K562 (cell line): Measurements from ENCODE around the gene HSPA6. TPM values are rescaled to one million over a fixed set of nuclear protein-coding genes. Genes with fewer than 3 reads are reported as not detected.
"Not testable (repeated sequence)": the region's sequence is repeated elsewhere in the genome, so short reads cannot be mapped to it uniquely, and the experiment has no call there.

Experiments used
- ATAC-seq: fragments of 200-7000 bp; cut with Tn5 transposase; 3 replicates; pipeline ENCODE4 v1.9.1; 2020; ENCODE audit warnings: moderate library complexity
- BruUV-seq: library from RNA; stranded (reverse); fragments of 400-500 nt; replicated peaks from 2 replicates; lab custom pipeline; 2021; lab: Mats Ljungman, UMichigan
- CTCF ChIA-PET: fragments of 300-600 bp; formaldehyde crosslinking; extraction: SDS; loops from one replicate; lab custom pipeline; 2021; ENCODE audit warnings: low intra/inter-chr PET ratio; lab: Yijun Ruan, JAX
- POLR2A ChIA-PET: fragments of 300-600, 350-650 bp; sonication (Branson Sonifier 250); formaldehyde crosslinking; extraction: SDS; loops from one replicate; lab custom pipeline; 2021; ENCODE audit warnings: antibody characterized with exemption, inconsistent platforms; lab: Yijun Ruan, JAX
- DNase-seq, 4 experiments: peaks; one replicate each; pipeline versions ENCODE4 v3.0.0 to v3.0.0-alpha.2; 2011 to 2018; ENCODE audit warnings: low spot score in 3 of 4, mixed read lengths in 3 of 4; ENCODE audit errors: extremely low read depth in 1 of 4
- FAIRE-seq: peaks from 2 replicates; lab custom pipeline; 2011; peaks lifted over from hg19 to GRCh38; lab: Jason Lieb, UNC
- H2AFZ ChIP-seq: 2 replicates; pipeline ENCODE4 v1.6.0; 2011; ENCODE audit warnings: low read depth, low read length, control low read depth, inconsistent platforms
- H3K27ac ChIP-seq: fragments of 200-600 bp; 3 replicates; pipeline ENCODE4 v1.8.0; 2011; ENCODE audit warnings: low read depth, mild to moderate bottlenecking, control low read depth, inconsistent platforms, low read length, moderate library complexity, mixed read lengths; ENCODE audit errors: extremely low read depth
- H3K27me3 ChIP-seq, 2 experiments: fragments of 300-600 bp in 1 of 2; 2 replicates in 1 of 2; 3 replicates in 1 of 2; pipeline versions ENCODE4 v1.6.0 to v1.8.0; 2011; ENCODE audit warnings: inconsistent platforms in 2 of 2, low read length in 2 of 2, mild to moderate bottlenecking in 1 of 2, mixed read lengths in 1 of 2, moderate library complexity in 1 of 2; ENCODE audit not compliant: control insufficient read depth in 2 of 2, insufficient read depth in 2 of 2
- H3K36me3 ChIP-seq: fragments of 300-600 bp; 3 replicates; pipeline ENCODE4 v1.8.0; 2011; ENCODE audit warnings: mild to moderate bottlenecking, low read length, inconsistent platforms; ENCODE audit not compliant: control insufficient read depth, insufficient read depth
- H3K4me1 ChIP-seq, 2 experiments: fragments of 200-600 bp in 1 of 2; replicated peaks in 1 of 2; 2 replicates in 1 of 2; 3 replicates in 1 of 2; pipeline versions ENCODE4 v1.5.1 to v1.8.0; 2011; ENCODE audit warnings: inconsistent platforms in 2 of 2, low read length in 2 of 2, mild to moderate bottlenecking in 1 of 2, mixed read lengths in 1 of 2, moderate library complexity in 1 of 2; ENCODE audit not compliant: control insufficient read depth in 2 of 2, insufficient read depth in 2 of 2
- H3K4me2 ChIP-seq: 2 replicates; pipeline ENCODE4 v1.6.1; 2011; ENCODE audit warnings: low read length, control low read depth, inconsistent platforms, mixed read lengths; ENCODE audit not compliant: insufficient read depth
- H3K4me3 ChIP-seq: fragments of 200-600 bp; sonication (generic), shearing (Covaris generic); 2 replicates; pipeline ENCODE4 v1.5.1; 2016; ENCODE audit warnings: control low read depth, inconsistent platforms
- H3K79me2 ChIP-seq: fragments of 200-600 bp; 3 replicates; pipeline ENCODE4 v1.8.0; 2011; ENCODE audit warnings: low read length, inconsistent platforms; ENCODE audit not compliant: control insufficient read depth, insufficient read depth
- H3K9ac ChIP-seq, 2 experiments: 2 replicates each; pipeline versions ENCODE4 v1.6.0 to v1.6.1; 2011; ENCODE audit warnings: low read depth in 2 of 2, low read length in 2 of 2, control low read depth in 1 of 2, inconsistent platforms in 1 of 2, mild to moderate bottlenecking in 1 of 2, mixed read lengths in 1 of 2; ENCODE audit not compliant: insufficient read depth in 1 of 2
- H3K9me1 ChIP-seq: one replicate; pipeline ENCODE4 v1.6.0; 2011; ENCODE audit warnings: inconsistent platforms, mild to moderate bottlenecking, low read length, moderate library complexity; ENCODE audit not compliant: control insufficient read depth, insufficient read depth
- H3K9me3 ChIP-seq: replicated peaks from 2 replicates; pipeline ENCODE4 v1.5.1; 2011; ENCODE audit warnings: low read depth, low read length, inconsistent platforms; ENCODE audit not compliant: control insufficient read depth, insufficient read depth
- H4K20me1 ChIP-seq: replicated peaks from 2 replicates; pipeline ENCODE4 v1.6.1; 2011; ENCODE audit warnings: low read length, inconsistent platforms, mixed read lengths; ENCODE audit not compliant: control insufficient read depth, insufficient read depth
- EGR1 ChIP-seq: fragments of 450-650 bp; conservative IDR thresholded peaks from 2 replicates; pipeline ENCODE4 v1.6.1; 2017; ENCODE audit warnings: mild to moderate bottlenecking
- MAZ ChIP-seq, 2 experiments: fragments of 450-650 bp in 1 of 2; sonication (generic) in 1 of 2; formaldehyde crosslinking; IDR thresholded peaks in 1 of 2; conservative IDR thresholded peaks in 1 of 2; 2 replicates each; pipeline versions ENCODE4 v1.4.0 to v1.5.0; 2020; ENCODE audit warnings: mild to moderate bottlenecking in 1 of 2, missing genetic modification reagents in 1 of 2
- MBD2 ChIP-seq: sonication (generic); IDR thresholded peaks from 2 replicates; pipeline ENCODE4 v1.6.1; 2016; ENCODE audit warnings: low read depth, borderline replicate concordance
- MEIS2 ChIP-seq: fragments of 450-650 bp; IDR thresholded peaks from 2 replicates; pipeline ENCODE4 v1.6.1; 2014; ENCODE audit warnings: mild to moderate bottlenecking; ENCODE audit not compliant: partially characterized antibody
- RBBP5 ChIP-seq: fragments of 200-600 bp; sonication (generic); IDR thresholded peaks from 2 replicates; pipeline ENCODE4 v1.6.1; 2012; ENCODE audit warnings: borderline replicate concordance, mild to moderate bottlenecking, low read length, control low read depth, inconsistent platforms; ENCODE audit not compliant: insufficient read depth, poor library complexity, severe bottlenecking
- YY1 ChIP-seq, 3 experiments: IDR thresholded peaks; 2 replicates each; pipeline ENCODE4 v1.6.1; 2011; ENCODE audit warnings: low read length in 2 of 3, mild to moderate bottlenecking in 2 of 3, moderate library complexity in 2 of 3, borderline replicate concordance in 1 of 3, control low read depth in 1 of 3, low read depth in 1 of 3; ENCODE audit not compliant: insufficient read depth in 3 of 3, insufficient replicate concordance in 2 of 3, control insufficient read depth in 1 of 3, insufficient read length in 1 of 3; ENCODE audit errors: extremely low read depth in 1 of 3
- ZFX ChIP-seq: sonication (generic); formaldehyde crosslinking; IDR thresholded peaks from 2 replicates; pipeline ENCODE4 v1.8.0; 2022; ENCODE audit warnings: mild to moderate bottlenecking, missing genetic modification reagents, moderate library complexity
- ZNF766 ChIP-seq: fragments of 200-800 bp; sonication (Bioruptor generic); conservative IDR thresholded peaks from 2 replicates; pipeline ENCODE4 v1.6.1; 2016; ENCODE audit warnings: missing genetic modification characterization, missing compliant biosample characterization
- WGBS: fragments of 100-300 bp; shearing (Covaris generic); methylation state at CpG from one replicate; pipeline ENCODE4 v1.1.6; 2016; ENCODE audit warnings: low coverage, mixed read lengths; ENCODE audit not compliant: insufficient coverage; ENCODE audit errors: missing lambda C conversion rate; 5-methylcytosine and 5-hydroxymethylcytosine counted together
- in situ Hi-C: fragments of 300-500 bp; cut with MboI; formaldehyde crosslinking; loops from 4 replicates; pipeline ENCODE4 v1.15.0; 2018; ENCODE audit warnings: inconsistent platforms, mixed read lengths
- intact Hi-C: fragments of 100-400 bp; cut with micrococcal nuclease; formaldehyde crosslinking; loops from 2 replicates; pipeline ENCODE4 v1.14.2; 2022
- polyA plus RNA-seq, 8 experiments: library from polyadenylated mRNA; depleted of rRNA in 4 of 8; stranded (reverse) in 5 of 8; unstranded in 3 of 8; fragments of >200 nt; fragmentation: Nextera tagmentation in 2 of 8; fragmentation: Illumina TruSeq in 1 of 8; extraction: Ambion mirVana in 2 of 8; extraction: Trizol in 1 of 8; gene quantifications; 2 replicates each; pipeline versions ENCODE4 v1.2.1 to v1.2.3, GENCODE V29; 2011 to 2014; ENCODE audit warnings: inconsistent platforms in 1 of 8, missing spikeins in 1 of 8
- total RNA-seq, 7 experiments: library from RNA; depleted of rRNA in 6 of 7; stranded (reverse); fragments of >200 nt in 6 of 7; fragmentation: Illumina TruSeq in 2 of 7; extraction: Trizol in 2 of 7; gene quantifications; 2 replicates each; pipeline versions ENCODE4 v1.2.1 to v1.2.3, GENCODE V29; 2011 to 2021; ENCODE audit warnings: low replicate concordance in 1 of 7
- TF ChIP-seq, protein P1 (sequence below): fragments of 450-650 bp; formaldehyde crosslinking; IDR thresholded peaks from 2 replicates; pipeline ENCODE4 v1.4.0; 2022; ENCODE audit warnings: mild to moderate bottlenecking, moderate library complexity
- TF ChIP-seq, protein P2 (sequence below), 2 experiments: fragments of 250-450 bp in 1 of 2; fragments of 450-650 bp in 1 of 2; sonication (Bioruptor Pico) in 1 of 2; IDR thresholded peaks; 2 replicates each; pipeline versions ENCODE4 v1.6.1 to v1.8.0; 2016 to 2021; ENCODE audit warnings: mild to moderate bottlenecking in 2 of 2, moderate library complexity in 2 of 2, missing compliant biosample characterization in 1 of 2, missing genetic modification characterization in 1 of 2

The HSPA6 gene
- total and polyA plus RNA-seq, 9 of the 15 experiments (the other 6 are each of a cell fraction or from before 2014, with no cell fraction given) = 0.15 to 10.0 (median 2.4) TPM

DNA sequence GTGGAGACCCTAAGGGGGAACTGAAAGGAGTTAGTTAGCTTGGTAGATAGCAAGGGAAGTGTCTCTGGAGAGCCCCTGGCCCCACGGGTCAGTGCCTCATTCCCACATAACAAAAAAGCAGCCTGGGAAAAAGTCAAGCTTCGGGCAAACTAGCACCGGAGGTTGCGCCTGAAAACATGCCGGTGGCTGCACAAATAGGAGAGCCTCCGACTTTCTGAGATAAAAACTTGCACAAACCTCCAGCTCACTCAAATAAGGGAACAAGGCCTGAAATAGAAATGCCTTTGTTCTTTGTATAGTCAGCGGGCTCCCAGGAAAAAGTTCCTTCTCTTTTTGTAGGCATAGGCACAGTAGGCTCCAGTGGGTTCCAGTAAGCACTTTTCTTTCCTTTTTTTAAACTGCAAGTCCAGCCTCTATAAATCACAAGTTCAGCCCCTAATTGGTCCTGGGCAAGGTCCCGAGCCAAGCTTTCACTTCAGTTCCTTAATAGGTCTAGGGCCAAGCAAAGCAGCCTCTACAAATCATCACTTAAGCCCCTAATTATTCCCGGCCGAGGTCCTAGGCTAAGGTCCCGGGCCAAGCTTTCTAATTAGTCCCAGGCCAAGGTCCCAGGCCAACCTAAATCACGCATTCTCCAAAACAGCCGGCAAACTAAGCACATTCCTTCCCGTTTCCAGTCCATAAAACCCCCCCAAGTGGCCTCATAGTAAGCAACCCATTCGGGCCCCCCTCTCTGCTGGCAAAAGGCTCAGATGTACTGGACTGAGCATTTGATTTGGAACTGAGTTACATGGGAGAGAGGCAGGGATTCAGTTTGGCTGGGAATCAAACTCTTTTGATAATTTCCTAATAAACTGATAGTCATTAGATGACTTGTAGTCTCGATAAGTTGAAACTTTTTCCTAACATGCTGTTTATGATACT, 8.6 kb downstream of the HSPA6 start:
- peak overlapping the region; percentile 91 for H3K27ac ChIP-seq
- TF ChIP-seq YY1 (IDR thresholded peaks at IDR 0.05; ENCODE audit: borderline replicate concordance in 1 of 3, control insufficient read depth in 1 of 3, extremely low read depth in 1 of 3, insufficient read depth in 3 of 3, insufficient read length in 1 of 3, insufficient replicate concordance in 2 of 3, low read depth in 1 of 3, low read length in 2 of 3) = peak in 1 of 3 experiments; percentile 32
- 0 out of 2 replicates have a peak, but pooled peaks have one; percentile 10 for TF ChIP-seq ZNF766 (CRISPR knock-in tag)
- TF ChIP-seq ZFX = peak; percentile 81
- TF ChIP-seq, protein P1, sequence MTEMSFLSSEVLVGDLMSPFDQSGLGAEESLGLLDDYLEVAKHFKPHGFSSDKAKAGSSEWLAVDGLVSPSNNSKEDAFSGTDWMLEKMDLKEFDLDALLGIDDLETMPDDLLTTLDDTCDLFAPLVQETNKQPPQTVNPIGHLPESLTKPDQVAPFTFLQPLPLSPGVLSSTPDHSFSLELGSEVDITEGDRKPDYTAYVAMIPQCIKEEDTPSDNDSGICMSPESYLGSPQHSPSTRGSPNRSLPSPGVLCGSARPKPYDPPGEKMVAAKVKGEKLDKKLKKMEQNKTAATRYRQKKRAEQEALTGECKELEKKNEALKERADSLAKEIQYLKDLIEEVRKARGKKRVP (CRISPR knock-in tag) = 0 out of 2 replicates have a peak, but pooled peaks have one; percentile 27
- TF ChIP-seq RBBP5 = peak; percentile 26
- TF ChIP-seq, protein P2, sequence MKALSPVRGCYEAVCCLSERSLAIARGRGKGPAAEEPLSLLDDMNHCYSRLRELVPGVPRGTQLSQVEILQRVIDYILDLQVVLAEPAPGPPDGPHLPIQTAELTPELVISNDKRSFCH (CRISPR knock-in tag; IDR thresholded peaks at IDR 0.05) = not testable (repeated sequence)
- TF ChIP-seq, protein P2 (tag; IDR thresholded peaks at IDR 0.05) = 0 out of 2 replicates have a peak, but pooled peaks have one; percentile 30
- peak; percentile 43; the same call in 1 of the 2 replicates for TF ChIP-seq MBD2
- peak; percentile 50 for TF ChIP-seq MEIS2
- 0 out of 2 replicates have a peak, but pooled peaks have one; percentile 2 for TF ChIP-seq EGR1
- TF ChIP-seq MAZ (CRISPR knock-in tag; conservative IDR thresholded peaks at IDR 0.05 in 1 of 2, IDR thresholded peaks at IDR 0.05 in 1 of 2) = 0 out of 4 replicates have a peak, but pooled peaks of 1 of the 2 experiments have one; percentile 36

More for the DNA sequence above, 8.6 kb downstream of the HSPA6 start:
- 6% methylated on average over 15 of the region's 16 CpGs for WGBS
- FAIRE-seq = peak; percentile 6
- peak overlapping the region; percentile 66 for H3K4me3 ChIP-seq
- POLR2A ChIA-PET = interaction anchor here (0.6 to 1.1 kb wide), 7 partner anchors 9 to 247 kb away, joined by 3 to 5 read pairs (median 3); partner anchors contain the start of gene DUSP12
- DNase-seq = peak in 3 of 4 experiments; percentile 14 to 61 (median 44)
- BruUV-seq = TSS peak; percentile 53
- H3K9me3 ChIP-seq, H3K36me3 ChIP-seq, H3K79me2 ChIP-seq, H3K4me1 ChIP-seq, H3K9me1 ChIP-seq, intact Hi-C loops, in situ Hi-C loops, H4K20me1 ChIP-seq, H3K27me3 ChIP-seq: not testable (repeated sequence)
- peak; percentile 8 for ATAC-seq
- CTCF ChIA-PET = interaction anchor here (0.6 kb wide), 1 partner anchor 75 kb away, joined by 3 read pairs; no protein-coding TSS in a partner anchor
- H3K9ac ChIP-seq = peak overlapping the region; percentile 89; a peak in 3 of 4 replicates
- peak overlapping the region; percentile 94 for H2AFZ ChIP-seq
- H3K4me2 ChIP-seq = peak overlapping the region; percentile 79
